ENCODE data around the gene YWHAB.
"Not testable (repeated sequence)": the region's sequence is repeated elsewhere in the genome, so short reads cannot be mapped to it uniquely, and the experiment has no call there.

YWHAB gene

GRCh38 chr20:44882360-44882759, 3.1 kb upstream of the YWHAB start:
- not testable (repeated sequence) for DNase-seq

GRCh38 chr20:44883214-44883902, 2.1 kb upstream of the YWHAB start:
- DNase-seq: no peak

DNA sequence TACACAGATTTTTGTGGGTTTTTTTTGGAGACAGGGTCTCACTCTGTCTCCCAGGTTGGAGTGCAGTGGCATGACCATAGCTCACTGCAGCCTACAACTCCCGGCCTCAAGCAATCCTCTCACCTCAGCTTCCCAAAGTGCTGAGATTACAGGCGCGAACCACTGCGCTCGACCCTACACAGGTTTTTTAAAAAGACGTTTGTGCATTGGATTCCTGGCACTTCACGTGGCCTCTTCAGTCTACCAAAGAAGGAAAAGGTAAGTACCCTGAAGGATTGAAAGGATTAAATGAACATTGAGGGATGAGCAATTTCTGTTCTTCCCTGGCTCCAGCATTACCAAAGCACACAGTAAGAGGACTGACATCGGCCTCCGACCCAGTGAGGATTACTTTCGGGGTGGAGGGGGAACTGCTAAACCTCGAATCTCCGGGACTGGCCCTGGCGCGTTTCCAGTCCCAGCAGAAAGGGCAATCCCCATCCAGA, 556 bp upstream of the YWHAB start:
- DNase-seq: no peak

DNA sequence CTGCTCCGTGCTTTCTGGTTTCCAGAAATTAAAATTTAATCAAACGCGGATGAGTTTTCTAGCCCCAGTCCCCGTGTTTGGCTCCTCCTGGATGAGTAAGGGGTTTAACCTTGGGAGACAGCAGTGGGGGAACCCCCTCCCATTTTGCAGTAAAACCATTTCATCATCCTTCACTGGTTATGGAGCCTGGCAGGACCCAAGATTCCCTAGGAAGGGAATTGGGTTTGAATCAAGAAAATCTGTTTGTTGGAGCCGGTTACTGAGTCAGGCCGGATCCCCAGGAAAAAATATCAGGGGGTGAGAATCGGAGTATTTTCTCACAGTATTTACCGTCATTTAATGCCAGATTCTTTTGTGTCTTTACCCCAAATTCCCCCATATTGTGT, 754 bp downstream of the YWHAB start:
- DNase-seq: no peak

DNA sequence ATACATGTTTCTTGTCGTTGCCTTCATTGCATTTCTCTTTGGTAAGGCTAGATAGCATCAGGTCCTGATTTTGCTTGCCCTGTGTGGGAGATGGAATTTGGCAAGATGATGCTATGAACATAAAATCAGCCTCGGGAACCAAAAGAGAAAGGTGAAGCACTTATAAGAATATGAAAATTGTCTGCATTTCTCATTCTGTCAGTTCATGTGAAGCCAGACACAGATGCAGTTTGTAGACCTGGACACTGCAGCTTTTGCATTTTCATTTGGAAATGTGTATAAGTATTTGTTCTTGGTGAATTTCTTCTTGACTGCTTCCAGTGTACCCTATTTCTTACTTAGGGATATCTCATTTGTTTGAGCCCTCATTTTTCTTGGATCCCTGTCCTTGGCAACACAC, 1.3 kb downstream of the YWHAB start:
- no peak for DNase-seq

- no peak for DNase-seq
These were observed 2.0 kb downstream of the YWHAB start for GRCh38 chr20:44887466-44887865.

- DNase-seq: no peak
These were observed 3.0 kb downstream of the YWHAB start for GRCh38 chr20:44888226-44889103.

DNA sequence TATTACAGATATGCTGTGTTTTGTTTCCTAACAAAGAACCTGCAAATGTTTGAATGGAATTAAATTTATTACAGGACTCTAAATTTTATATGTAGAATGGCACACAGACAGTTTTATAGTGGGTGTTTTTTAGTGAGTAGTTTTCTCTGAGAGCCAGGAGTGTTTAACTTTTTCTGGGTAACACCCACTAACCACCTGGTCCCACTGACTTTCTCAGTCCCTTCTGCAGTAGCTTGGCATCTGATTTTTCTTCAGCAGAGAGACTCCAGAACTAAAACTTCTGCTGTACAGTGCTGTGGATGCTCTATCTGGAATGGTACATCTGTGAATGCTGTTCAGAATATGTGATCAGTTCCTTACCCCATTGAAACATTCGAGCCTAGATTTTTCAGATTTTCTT, 6.3 kb downstream of the YWHAB start:
- no peak for DNase-seq

DNA sequence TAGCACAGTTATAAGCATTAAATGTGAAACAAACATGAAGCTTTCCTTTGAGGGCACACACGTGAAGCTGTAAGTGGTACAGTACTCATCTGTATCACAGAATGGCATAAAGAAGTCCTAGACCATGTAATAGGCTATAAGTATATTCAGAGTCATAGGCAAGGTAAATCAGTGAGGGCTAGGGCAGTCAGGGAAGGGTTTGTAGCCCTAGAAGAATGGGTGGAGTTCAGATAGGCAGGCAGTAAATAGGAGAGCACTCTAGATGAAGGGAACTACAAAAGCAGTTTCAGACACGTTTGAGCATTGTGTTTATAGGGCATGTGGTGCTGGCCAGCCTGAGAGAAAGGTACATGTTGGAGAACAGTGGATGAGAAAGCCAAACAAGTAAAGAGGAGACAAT, 9.5 kb downstream of the YWHAB start:
- DNase-seq: no peak

DNA sequence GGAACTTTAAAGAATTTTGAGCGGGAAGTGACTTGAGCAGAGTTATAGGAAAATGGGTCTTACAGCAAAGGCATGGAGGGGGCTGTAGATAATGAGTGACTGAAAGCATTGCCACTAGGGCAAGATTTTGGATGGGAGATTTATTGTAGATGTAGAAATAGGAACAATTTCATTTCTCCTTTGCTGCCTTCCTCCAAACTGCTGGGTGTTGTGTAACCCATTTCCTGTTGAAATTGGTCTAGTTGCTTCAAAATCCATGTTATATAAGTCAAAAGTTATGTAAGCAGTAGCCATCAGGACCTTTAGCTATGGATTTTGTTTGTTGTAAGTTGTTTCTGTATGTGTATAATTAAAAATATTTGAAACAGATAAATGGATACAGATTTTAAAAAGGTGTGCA, 11.1 kb downstream of the YWHAB start:
- no peak for DNase-seq

GRCh38 chr20:44897133-44897532, 11.6 kb downstream of the YWHAB start:
- no peak for DNase-seq

DNA sequence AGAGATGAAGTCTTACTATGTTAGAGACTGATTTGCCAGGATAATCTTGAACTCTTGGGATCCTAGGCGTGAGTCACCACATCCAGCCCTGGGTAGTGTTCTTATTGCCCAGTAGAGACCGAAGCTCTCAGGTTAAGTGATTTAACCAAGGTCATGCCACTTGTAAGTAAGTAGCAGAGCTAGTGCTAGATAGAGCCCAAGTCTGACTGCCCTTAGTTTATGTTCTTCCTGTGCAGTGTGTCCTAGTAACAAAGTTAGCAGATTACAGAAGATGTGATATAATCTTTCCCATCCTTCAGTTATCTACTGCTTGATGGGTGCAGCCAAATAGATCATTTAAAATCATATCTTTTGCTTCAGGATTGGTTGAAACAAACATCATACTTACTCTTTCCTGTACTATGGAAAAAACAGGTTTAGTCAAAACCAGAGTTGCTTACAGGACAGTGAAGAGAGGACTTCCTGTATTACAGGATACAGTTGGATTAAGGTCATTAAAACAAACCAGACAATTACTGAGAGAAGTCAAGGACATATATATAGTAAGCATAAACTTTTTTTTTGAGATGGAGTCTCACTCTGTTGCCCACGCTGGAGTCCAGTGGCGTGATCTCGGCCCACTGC, 14.8 kb downstream of the YWHAB start:
- no peak for DNase-seq

GRCh38 chr20:44901974-44902373, 16.5 kb downstream of the YWHAB start:
- no peak for DNase-seq

DNA sequence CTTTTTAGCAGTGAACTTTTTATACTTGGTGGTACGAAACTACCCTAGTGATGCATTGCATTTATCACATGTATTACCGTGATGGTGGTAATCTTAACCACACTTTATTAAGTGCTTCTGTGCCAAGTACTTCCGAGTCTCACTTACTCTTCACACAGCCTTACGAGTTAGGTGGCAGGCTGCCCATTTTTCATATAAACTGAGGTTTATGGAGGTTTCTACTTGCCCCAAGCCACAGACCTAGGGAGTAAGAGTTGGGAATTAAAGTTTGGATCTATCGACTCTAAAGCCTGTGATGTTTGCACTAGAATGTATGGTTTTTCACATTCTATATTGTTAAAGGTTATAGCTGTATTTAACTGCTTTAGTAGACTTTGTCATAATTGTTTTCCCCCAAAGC, 18.9 kb downstream of the YWHAB start:
- no peak for DNase-seq

DNA sequence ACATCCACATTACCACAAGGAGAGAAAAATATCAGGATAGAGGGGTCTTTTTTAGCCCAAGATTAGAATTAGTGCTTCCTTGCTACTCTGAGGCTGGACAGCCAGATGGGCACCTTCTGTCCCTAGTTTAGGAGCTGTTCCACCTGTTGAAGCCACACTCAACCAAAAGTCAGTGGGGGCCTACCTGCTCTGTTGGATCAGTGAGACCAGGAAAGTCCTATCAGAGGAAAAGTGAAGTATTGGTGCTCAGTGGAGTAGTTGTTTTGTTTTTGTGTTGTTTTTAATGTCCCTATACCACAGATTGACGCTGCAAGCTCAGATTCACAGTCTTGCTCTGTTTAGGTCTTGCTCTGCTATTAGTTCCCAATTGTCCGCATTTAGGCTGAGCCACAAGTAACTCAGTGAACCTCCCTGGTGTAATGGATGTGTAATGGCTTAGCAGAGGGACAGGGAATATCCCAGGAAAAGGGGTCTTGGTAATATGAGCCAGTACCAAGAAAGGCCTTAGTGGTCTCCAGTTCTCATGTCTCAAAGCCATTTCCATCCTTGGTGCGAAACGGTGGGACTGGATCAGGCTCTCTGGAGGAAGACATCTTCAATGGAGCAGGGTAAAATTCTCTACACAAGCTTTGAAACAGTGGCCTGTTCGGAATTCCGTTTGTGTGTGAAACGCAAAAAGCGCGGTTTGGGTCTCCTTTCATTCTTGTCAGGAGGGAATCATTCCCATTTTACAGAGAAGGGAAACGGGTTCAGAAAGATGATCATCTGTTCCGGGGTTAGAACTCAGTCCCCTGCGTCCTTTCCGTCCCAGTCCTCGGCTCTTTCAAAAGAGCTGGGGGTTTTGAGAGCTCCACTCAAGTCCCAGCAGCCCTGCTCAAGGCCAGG, 23.7 kb downstream of the YWHAB start:
- DNase-seq: peak; percentile 64

DNA sequence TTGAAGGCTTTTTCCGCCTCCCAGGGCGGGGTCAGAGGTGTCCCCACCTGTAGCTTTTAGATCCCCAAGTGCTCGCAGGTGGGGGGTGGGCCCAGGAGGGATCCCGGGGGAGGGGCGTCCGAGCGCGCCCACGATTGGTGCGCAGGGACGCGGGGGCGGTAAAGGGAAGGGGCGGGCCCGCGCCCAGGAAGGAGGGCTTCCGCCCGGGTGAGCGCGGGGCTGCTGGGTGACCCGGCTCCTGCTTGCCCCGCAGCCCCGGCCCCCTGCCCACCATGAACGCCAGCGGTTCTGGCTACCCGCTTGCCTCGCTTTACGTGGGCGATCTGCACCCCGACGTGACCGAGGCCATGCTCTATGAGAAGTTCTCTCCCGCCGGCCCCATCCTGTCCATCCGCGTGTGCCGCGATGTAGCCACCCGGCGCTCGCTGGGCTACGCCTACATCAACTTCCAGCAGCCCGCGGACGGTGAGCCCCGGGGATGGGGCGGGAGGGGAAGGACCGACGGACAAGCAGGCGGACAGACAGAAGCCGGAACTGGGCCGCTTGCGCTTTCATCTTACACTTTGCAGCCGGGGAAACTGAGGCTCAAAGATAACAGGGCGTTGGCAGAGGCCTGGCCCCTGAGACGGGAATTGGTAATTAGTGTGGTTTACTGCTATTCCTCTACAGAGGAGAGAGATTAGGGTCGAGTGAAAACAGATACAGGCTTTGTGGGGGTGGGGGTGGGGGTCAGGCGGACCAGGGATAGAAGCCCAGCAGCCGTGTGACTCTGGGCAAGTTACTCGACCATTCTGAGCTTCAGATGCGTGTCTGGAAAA, 24.6 kb downstream of the YWHAB start, which contains the start of gene PABPC1L:
TSS of gene PABPC1L (plus strand) at position 189 of the 818 bp plus-strand sequence. CDS start at position 273, 84 bp downstream.
- peak; percentile 64 for DNase-seq

DNA sequence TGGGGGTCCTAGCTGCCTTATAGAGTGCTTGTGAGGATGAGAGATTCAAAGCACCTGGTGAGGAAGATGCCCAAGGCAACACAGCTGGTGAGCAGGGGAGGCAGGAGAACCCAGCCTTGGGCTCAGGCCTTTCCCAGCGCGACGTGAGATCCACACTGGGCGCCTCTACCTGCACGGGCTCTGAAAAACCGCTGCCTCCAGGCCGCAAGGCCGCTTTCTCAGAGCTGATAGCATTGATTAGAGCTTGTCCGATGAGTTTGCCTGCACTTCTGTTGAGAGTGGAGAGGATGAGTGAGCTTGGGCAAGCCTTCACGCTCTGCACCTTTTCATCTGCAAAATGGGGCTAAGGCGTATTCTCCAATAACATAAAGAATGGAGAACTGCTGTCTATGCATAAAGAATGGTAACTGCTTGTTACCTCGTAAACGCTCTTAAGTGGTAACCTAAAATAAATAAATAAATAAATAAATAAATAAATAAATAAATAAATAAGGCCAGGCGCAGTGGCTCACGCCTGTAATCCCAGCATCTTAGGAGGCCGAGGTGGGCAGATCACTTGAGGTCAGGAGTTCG, 25.3 kb downstream of the YWHAB start:
- no peak for DNase-seq

GRCh38 chr20:44911264-44911921, 25.9 kb downstream of the YWHAB start:
- no peak for DNase-seq

DNA sequence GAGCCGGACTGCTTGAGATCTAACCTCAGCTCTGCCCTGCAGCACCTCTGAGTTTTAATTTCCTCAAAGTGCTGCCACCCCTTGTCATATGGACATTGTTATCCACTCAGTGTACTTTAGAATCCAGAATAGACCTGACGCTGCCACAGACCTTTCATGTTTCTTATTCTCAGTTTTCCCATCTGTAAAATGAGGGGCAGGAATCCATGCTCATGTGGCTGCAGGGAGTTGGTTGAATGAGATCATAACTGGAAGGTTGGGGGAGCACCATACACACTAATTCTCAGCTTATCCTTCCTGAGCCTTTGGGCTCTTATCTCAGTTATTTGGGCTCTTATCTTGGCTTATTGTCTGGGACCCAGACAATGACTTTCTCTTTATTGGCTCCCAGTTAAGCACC, 26.7 kb downstream of the YWHAB start:
- no peak for DNase-seq

GRCh38 chr20:44914924-44915323, 29.4 kb downstream of the YWHAB start:
- no peak for DNase-seq

DNA sequence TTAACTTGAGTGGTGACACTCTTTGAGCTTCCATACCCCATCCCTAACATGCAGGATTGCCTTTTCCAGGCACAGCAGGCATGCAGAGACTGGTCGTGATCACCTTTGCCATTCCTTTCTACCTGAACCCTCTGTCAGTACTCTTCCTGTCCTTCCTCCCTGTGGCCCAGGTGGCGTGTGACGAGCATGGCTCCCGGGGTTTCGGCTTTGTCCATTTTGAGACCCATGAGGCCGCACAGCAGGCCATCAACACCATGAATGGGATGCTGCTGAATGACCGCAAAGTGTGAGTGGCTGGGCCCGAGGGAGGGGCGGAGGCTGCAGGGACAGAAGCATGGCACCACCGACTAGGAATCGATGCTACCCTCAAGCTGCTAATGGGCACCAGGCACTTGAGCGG, 31.1 kb downstream of the YWHAB start:
- DNase-seq: no peak

Measured in KG1 (cell line).